Mucosa of descending colon (tissue), 3 donors: ENCODE results near the gene KIDINS220. TPM values are rescaled to one million over a fixed set of nuclear protein-coding genes. Genes with fewer than 3 reads are reported as not detected.

Experiments
- ATAC-seq: fragments of 200-7000 bp; cut with Tn5 transposase; one replicate; pipeline ENCODE4 v1.9.1; 2020; ENCODE audit warnings: mild to moderate bottlenecking, moderate library complexity
- DNase-seq, 3 donors: peaks; one replicate each; pipeline ENCODE4 v3.0.0-alpha.2; 2020
- H3K36me3 ChIP-seq: fragments of 200-600 bp; one replicate; pipeline ENCODE4 v1.8.0; 2021; ENCODE audit warnings: low read depth, mild to moderate bottlenecking
- H3K4me1 ChIP-seq: fragments of 200-600 bp; one replicate; pipeline ENCODE4 v1.8.0; 2021; ENCODE audit warnings: low read depth, mild to moderate bottlenecking
- H3K4me3 ChIP-seq: fragments of 200-600 bp; one replicate; pipeline ENCODE4 v1.8.0; 2021; ENCODE audit warnings: mild to moderate bottlenecking
- H3K9me3 ChIP-seq: fragments of 200-600 bp; one replicate; pipeline ENCODE4 v1.8.0; 2021; ENCODE audit warnings: mild to moderate bottlenecking
- CTCF ChIP-seq: fragments of 200-600 bp; IDR thresholded peaks from one replicate; pipeline ENCODE4 v1.8.0; 2022; ENCODE audit warnings: antibody characterized with exemption, mild to moderate bottlenecking
- intact Hi-C, 2 donors: fragments of 100-400 bp; cut with DNase I in 1 of 2; cut with micrococcal nuclease in 1 of 2; formaldehyde crosslinking; loops; one replicate each; pipeline versions ENCODE4 v1.11.0 to v1.11.1; 2022; cut with DNase I, micrococcal nuclease
- total RNA-seq, 3 donors: library from RNA; stranded (reverse); fragmentation: NEBNext Ultra II Directional in 2 of 3; extraction: Animal tissue kit (Norgen Biotek cat#: 25700) in 2 of 3; gene quantifications; one replicate each; pipeline versions ENCODE4 v1.2.1 to v1.2.4, GENCODE V29; 2021 to 2023
- donor health status: DM: no; HTN: no; CAD: no; lungs with moderate emphysema.
- donor health status: DM: no; HTN: no; CAD: no.
- donor health status: DM: no; HTN: yes; CAD: no.

Gene KIDINS220
- total RNA-seq, 3 donors from 2014 or later = 54.8 to 69.6 (median 55.9) TPM

GRCh38 chr2:8821276-8822217, 15.9 kb downstream of the KIDINS220 start:
- ATAC-seq = peak; percentile 50

DNA sequence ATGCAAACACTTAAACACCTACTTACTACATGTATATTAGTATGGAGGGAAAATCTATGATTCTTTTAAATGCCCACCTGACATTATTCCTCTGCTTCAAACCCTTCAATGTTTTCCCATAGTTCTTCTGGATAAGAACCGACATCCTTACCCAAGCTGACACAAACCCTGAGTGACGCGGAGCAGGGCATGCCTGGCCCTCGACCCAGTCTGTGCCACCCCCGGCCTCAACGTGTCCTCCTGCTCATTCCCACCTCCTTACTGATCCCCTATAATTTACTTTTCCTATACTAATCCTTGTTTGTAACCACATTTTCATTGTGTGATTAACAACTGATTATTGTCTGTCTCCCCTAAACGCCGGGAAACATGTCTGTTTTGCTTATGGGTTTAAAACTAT, 17.5 kb downstream of the KIDINS220 start:
- H3K4me3 ChIP-seq = no peak overlapping the region
- no peaks in the 10 kb centered on the region for H3K36me3 ChIP-seq
- ATAC-seq (no peak), DNase-seq (no peak)
- intact Hi-C loops = no loop called here
- no peak for TF ChIP-seq CTCF
- no peaks in the 10 kb centered on the region for H3K4me1 ChIP-seq
- H3K9me3 ChIP-seq = no peaks in the 10 kb centered on the region

More at GRCh38 chr2:8821276-8822217, 15.9 kb downstream of the KIDINS220 start:
- no peaks in the 10 kb centered on the region for H3K4me1 ChIP-seq
- intact Hi-C loops = no loop called here
- no peaks in the 10 kb centered on the region for H3K9me3 ChIP-seq
- H3K4me3 ChIP-seq = no peak overlapping the region
- DNase-seq = no peak
- no peak for TF ChIP-seq CTCF
- H3K36me3 ChIP-seq = no peaks in the 10 kb centered on the region

- Histone ChIP-seq H3K4me3 (no peak overlapping the region), H3K36me3 (no peaks in the 10 kb centered on the region), H3K4me1 (no peaks in the 10 kb centered on the region), H3K9me3 (no peaks in the 10 kb centered on the region)
- no peak for ATAC-seq
- DNase-seq = no peak
- intact Hi-C loops = no loop called here
- TF ChIP-seq CTCF = no peak
Measured at GRCh38 chr2:8819194-8819593, 18.2 kb downstream of the KIDINS220 start.

- H3K4me3 ChIP-seq = no peak overlapping the region
- H3K9me3 ChIP-seq = no peaks in the 10 kb centered on the region
- ATAC-seq = no peak
- intact Hi-C loops = no loop called here
- H3K4me1 ChIP-seq = no peaks in the 10 kb centered on the region
- DNase-seq = no peak
- TF ChIP-seq CTCF = no peak
- no peaks in the 10 kb centered on the region for H3K36me3 ChIP-seq
Measured at GRCh38 chr2:8817221-8817620, 20.2 kb downstream of the KIDINS220 start.

GRCh38 chr2:8806885-8807704, 30.3 kb downstream of the KIDINS220 start:
- Histone ChIP-seq H3K9me3 (no peaks in the 10 kb centered on the region), H3K4me3 (no peak overlapping the region), H3K36me3 (no peaks in the 10 kb centered on the region), H3K4me1 (peaks cover 9% of the 10 kb centered on the region)
- intact Hi-C loops = no loop called here
- DNase-seq (no peak), ATAC-seq (no peak)
- TF ChIP-seq CTCF = no peak
